G401.6 (cell line): ENCODE data around the gene GBA2.

Experiments used
- FAIRE-seq: peaks from 2 replicates; lab custom pipeline; 2012; peaks lifted over from hg19 to GRCh38; lab: Jason Lieb, UNC

GBA2 gene

DNA sequence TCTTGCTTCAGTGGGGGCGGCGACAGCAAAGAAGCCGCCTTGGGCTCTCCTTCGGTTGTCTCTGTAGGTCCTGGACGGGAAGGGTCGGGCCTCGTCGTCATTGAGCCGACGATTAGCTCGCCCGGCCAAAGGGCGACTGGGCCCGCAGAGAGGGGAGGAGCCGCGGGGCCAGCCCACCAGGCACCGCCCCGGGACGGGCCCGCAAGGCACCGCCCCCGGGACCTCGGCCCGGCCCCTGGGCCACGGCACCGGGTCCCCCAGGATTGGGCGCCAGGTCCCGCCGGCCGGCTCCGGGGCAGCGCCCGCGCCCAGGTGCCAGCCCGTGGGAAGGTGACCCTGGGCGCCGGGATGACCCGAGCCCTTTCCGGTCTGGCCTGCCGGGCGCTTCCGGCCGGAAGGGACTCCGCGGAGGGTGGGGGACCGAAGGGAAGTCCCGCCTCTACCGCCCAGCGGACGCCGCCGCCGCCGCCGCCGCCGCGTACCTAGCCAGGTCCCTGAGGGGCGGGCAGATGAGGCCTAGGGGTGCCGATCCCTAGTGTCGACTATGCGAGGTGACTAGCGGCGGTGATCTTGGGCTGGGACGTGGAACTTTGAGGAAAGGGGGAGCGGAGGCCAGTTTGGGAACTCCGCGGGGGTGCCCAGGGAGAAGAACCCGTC, at the start of gene GBA2, which contains the start of gene RGP1:
GBA2 (minus strand) TSS at position 371 of the 657 bp plus-strand sequence. CDS start 524 bp downstream, outside the sequence.
RGP1 (plus strand) TSS at position 430 of the 657 bp plus-strand sequence. CDS start 469 bp downstream, outside the sequence.
- FAIRE-seq, result no peak

DNA sequence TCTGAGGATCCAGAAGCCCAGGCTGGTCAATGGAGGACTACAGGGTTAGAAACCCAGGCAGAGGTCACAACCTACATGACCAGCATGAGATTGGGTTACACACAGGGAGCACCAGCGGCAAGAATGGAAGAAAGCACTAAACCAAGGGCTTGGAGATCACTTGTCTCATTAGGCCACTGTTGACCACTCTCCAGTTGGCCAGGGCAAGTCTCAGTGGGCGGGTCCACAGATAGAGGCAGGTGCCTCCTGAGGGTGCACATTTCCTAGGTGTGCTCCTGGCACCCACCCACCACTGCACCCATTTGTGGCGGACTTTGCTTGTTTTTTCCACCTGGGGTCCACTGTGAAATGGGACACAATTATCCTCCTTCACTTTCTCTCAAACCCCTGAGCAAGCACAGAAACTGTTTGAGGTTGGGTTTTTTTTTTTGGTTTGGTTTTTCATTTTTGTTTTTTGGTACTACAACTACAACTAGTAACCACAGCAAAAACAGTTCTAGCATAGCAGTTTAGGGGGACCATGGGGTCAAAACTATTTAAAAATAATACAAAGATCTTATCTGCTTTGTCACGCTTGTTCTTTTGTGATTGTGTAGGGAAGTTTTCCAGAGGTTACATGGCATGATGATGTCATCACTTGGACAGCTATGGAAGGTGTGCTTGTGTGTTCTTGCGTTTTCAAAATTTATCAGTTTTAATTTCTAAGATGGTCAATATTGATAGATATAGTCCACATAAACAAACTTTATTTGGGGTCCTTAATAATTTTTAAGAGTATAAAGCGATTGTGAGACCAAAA, 48.5 kb upstream of the GBA2 start:
- no peak for FAIRE-seq

DNA sequence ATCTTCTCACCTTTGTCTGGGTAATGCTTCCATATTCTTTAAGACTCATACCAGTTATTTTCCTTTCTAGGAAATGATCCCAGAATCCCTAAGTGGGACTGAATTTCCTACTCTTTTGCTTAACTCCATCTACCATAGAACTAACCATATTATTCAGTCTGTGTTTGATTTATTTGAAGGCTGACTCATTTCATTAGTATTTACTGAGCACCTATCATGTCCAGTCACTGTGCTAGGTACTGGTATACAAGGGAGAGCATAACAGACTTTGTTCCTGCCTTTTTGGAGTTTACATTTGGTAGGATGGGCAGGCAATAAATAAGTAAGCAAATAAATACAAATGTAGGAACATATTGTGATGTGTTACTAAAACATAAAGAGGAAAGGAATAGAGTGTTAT, 46.7 kb upstream of the GBA2 start:
- FAIRE-seq, result no peak

DNA sequence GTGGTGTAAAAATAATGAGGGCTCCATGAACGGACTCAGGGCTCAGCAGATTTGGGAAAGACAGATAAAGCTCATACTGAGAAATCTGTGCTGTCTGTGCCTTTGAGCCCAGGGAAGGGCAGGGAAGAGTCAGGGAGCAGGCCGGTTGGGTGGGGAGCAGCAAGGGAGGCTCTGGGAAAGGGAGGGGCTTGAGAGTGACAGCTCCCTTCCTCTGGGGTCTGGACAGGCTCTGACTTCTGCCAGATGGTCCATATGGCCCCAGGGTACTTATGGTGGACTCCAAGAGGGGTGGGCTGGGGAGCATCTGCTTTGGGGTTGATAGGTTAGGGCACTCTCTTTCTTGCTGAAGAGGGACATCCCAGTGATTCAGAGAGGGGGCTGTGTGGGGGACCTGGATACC, 44.4 kb upstream of the GBA2 start:
- FAIRE-seq, result no peak

DNA sequence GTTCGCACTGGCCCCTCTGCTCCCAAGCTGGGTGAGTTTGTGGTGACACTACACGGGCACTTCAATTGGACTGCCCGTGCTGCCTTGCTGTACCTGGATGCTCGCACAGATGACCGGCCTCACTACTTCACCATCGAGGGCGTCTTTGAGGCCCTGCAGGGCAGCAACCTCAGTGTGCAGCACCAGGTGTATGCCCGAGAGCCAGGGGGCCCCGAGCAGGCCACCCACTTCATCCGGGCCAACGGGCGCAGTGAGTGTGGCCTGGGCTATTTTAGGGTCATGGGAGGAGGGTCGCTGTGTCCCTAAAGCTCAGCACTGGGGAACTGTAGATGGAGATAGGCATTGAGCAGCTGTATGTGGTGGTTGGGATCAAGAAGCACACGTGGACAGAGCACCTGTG, 43.8 kb upstream of the GBA2 start:
- no peak for FAIRE-seq

DNA sequence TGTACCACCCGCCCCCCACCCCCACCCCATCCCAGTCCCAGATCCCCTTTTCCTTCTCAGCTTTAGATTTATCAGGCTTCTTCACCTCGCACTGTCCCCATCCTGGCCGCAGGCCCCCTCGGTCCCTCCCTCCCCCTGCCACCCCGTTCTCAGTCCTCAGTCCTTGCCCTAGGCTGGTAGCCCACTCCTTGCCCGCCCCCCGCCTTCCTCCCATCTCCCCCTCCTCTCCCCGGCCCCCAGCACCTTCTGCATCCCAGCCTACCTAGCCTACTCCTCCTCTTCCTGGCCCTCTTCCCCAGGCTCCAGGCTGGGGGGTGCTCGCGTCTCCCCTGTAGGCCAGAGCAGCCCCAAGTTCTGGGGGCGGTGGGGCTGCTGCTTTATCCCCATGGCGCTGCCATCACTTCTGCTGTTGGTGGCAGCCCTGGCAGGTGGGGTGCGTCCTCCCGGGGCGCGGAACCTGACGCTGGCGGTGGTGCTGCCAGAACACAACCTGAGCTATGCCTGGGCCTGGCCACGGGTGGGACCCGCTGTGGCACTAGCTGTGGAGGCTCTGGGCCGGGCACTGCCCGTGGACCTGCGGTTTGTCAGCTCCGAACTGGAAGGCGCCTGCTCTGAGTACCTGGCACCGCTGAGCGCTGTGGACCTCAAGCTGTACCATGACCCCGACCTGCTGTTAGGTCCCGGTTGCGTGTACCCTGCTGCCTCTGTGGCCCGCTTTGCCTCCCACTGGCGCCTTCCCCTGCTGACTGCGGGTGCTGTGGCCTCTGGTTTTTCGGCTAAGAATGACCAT, 43.2 kb upstream of the GBA2 start:
- FAIRE-seq, result no peak

DNA sequence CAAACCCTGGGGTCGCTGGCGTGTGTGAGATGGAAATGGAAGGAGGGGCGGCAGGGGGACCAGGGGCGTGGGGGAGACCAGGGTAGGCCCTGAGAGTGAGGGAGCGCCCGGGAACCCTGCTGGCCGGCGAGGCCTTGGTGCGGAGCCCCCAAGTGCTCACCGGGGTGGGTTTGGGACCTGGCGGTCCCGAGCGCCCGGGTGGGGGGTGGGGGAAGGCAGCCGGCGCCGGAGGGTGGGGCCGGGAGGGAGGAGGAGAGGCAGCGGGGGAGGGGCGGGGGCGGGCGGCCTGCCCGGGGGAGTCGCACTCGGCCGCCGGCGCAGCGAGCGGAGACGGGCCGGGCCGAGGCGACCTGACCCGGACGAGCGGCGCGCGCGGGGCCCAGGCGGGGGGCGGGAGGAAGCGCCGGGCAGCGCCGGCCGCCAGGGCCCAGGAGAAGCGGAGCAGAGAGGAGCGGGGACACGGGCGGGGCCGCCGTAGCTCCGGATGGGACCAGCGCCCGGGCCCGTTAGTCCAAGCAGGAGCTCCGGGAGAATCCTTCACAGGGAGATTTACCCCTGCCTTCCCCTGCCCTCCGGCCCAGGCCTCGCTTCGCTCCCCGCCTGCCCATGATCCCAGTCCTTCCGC, 42.4 kb upstream of the GBA2 start, which contains the start of gene NPR2:
NPR2 (plus strand) TSS at position 295 of the 625 bp plus-strand sequence. CDS start 818 bp downstream, outside the sequence.
- no peak for FAIRE-seq

DNA sequence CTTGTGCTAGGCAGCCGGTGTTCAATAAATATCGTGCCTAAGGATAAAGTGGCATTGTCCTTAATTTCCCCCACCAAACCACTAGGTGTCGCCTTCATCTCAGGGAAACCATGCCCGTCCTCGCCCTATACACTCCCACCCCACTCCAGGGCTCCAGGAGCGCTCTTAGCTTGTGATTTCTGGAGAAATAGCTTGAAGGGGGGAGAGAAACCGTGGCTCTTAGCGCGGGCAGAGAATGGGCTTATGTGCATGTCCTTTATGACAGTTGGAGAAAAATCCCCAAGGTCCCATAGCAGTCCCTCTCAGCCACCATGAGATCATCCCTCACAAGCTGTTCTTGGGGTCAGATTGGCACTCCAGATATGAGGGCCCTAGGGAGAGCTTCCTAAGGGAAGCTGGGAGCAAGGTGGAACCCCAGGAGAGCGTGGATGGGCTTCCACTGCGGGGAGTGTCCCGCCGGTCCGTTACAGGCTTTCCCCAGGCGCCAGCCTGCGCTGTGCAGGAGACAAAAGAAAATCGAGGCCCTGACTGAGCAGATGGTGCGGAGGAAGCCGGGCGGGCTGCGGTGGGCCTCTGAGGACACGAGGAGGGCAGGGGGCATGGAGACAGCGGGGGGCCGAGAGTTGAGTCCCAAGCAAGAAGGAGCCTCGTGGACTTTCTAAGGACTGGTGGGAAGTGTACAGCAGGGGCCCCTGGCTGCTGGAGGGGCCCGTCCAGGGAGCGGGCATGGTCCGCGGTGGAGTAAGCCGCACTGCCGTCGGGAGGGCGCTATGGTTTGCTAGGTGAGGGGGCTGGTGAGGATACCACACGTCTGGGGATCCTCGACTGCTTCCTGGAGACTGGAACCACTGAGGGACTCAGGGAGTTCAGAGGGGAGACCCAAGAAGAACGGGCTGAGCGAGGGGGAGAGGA, 41.6 kb upstream of the GBA2 start:
- FAIRE-seq, result peak; percentile 94

DNA sequence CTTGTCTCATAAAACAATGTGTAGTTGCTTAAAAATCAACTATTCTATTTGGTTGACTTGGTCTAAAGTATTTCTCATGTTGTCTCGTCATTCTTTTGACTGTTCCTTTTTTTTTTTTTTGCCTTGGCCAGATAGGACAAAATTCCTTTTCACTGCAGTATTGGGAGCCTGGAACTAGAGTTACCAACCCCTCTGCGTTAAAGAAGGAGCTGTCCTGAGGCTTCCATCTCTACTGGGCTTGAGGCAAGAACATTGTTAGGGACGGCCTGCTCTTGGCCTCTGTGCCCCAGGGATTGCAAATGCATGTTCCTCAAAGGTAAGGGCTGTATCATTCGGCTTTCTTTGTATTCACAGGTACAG, 41.0 kb upstream of the GBA2 start:
- no peak for FAIRE-seq

DNA sequence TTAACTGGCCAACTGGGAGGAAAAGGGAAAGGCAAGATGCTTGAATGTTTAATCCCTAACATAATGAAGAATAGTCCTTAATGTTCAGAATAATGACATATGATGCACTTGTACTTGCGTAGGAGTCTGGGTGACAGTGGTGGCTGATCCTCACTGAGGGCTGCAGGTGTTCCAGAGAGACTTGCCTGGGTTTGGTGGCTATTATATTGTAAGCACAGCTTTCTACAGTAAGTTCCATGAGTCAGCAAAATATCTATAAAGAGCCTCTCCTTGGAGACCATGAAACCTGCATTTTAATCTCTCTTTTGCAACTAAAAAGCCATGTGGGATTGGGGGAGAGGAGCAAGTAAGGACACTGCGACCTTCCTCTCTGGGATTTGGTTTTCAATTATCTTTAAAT, 40.5 kb upstream of the GBA2 start:
- FAIRE-seq, result no peak

DNA sequence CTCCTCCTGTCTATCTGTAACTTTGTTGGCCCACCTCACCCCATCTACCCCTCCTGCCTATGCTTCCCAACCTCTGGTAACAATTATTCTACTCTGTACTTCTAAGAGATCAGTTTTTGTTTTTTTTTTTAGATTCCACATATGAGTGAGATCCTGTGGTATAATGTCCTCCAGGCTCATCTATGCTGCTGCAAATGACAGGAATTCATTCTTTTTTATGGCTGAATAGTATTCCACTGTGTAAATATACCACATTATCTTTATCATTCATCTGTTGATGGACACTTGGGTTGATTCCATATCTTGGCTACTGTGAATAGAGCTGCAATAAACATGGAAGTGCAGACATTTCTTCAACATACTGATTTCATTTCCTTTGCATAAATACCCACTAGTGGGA, 34.4 kb upstream of the GBA2 start:
- no peak for FAIRE-seq

DNA sequence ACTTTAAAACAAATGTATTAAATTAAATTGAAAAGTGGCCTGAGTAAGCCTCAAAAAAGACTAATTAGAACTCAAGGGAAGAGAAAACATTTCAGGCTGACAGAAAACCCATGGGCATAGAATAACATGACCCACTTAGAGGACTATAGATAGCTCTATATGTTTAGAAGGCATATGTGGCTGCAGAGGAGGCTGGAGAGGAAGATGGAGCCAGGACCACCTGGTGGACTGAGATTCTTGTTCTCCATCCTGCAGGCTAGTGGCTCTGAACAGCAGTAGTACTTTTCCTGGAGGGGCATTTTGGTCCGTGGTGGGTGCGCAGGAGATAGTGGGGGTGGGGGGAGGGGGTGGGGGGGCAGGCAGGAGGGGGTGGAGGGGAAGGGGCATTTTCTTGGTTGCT, 32.0 kb upstream of the GBA2 start:
- FAIRE-seq, result no peak

DNA sequence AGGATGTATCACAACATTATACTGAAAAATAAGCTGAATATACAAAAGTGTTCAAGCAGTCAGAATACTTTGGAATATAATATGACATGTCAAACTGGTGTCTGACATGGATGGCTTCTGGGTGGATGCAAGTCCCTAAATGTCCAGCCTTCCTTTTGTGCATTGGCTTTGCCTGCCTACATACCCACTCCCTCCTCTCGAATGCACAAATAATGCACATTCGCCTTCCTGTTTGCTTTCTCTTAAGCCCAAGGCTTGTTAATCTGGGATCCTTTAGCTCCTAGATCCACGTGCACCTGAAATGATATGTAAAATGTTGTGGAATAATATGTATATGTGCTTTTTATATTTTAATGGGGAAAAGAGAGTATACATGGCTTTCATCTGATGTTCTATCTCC, 29.5 kb upstream of the GBA2 start:
- no peak for FAIRE-seq

DNA sequence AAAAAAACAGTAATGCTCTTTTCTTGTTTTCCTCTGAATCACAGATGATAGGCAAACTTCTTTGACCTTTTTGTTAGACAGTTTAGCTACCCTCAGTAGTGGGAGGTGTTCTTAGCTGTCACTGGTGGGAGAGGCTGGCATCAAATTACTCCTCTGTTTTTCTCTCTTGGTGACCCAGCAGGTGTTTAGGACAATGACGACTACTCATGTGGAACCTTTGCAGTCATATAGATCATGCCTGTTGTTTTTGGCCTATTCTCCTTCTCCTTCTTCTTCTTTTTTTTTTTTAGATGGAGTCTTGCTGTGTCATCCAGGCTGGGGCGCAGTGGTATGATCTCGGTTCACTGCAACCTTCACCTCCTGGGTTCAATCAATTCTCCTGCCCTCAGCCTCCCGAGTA, 27.0 kb upstream of the GBA2 start:
- FAIRE-seq, result no peak

DNA sequence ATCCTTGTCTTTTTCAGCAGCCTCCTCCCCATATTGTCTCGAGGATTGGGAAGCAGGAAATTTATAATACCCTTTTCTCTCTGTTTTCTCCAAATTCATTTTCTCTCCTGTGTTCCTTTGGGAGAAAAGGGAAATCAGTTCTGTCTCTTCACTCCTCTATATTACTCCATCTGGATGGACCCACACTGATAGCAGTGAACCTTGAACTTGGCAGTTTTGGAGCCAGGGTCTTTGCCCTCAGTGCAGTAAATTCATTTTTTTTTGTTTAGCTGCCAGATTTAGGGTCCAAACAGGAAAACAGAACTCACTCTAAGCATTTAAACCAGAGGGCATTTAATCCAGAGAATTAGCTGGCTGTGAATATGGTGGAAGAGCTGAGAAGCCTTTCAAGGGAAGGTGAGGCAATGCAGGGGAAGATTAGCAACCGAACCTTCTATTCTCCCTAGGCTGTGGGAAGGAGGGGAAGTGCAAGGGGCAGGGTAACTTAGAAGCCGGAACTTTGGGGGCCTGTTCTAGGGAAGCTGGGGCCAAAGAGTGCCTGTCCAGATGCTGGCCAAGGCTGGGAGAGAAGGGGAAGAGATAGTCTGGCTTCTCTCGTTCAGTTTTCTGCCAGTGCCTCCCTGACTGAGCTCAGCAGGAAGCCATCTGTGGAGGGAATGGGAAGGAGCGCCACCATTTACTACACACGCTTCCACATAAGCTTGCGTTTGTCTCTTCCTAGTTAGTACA, 26.0 kb upstream of the GBA2 start:
- FAIRE-seq, result no peak

DNA sequence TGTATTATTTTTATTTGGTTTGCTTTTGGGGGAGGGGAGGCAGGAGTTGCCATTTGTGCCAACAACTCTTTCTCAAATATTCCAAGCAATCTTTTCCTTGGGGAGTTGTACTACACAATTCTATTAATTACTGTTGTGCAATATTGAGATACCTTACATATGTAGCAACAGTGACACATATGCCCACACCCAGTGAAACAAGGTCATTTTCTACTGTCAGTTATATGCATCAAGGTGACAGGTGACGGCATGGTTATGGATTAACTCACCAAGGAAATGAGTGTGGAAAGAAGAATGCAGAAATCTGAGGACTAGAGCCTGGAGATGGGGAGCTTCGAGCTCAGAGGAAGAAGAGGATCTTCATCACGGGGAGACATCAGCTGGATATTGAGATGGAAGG, 22.9 kb upstream of the GBA2 start:
- FAIRE-seq, result no peak

DNA sequence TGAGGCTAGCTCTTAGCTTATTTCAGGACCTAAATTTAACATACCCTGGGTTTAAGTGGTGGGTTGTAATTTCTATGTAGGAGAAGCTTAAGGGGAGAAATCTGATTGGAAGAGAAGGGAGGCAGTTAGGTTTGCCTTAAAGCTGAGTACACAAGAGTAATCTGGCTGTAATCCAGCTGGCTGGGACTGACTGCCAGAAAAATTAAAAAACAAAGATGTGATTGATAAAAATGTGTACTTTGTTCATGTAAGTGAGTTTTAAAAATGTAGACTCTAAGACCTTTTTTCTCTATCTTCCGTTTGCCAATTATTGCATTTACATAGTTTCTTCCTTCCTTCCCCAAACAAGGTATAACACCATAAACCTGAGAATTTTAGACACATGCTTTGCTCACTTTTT, 22.5 kb upstream of the GBA2 start:
- FAIRE-seq, result no peak

DNA sequence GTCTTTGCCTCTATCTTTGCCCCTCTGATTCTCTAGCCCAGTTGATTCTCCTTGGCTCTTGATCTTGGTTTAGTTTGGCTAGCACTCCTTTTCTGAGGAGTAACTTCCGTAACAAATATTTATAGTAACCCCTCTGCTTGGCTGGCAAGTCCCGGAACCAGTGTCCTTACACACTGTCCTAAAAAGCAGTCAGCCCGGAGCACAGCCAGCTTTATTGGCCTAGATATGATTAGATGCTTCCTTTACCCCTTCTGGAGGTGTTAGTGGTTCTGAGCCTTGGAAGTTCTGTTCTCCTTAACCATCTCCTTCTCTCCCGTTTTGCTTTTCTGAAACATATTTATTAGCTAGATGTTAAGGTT, 22.0 kb upstream of the GBA2 start:
- no peak for FAIRE-seq

DNA sequence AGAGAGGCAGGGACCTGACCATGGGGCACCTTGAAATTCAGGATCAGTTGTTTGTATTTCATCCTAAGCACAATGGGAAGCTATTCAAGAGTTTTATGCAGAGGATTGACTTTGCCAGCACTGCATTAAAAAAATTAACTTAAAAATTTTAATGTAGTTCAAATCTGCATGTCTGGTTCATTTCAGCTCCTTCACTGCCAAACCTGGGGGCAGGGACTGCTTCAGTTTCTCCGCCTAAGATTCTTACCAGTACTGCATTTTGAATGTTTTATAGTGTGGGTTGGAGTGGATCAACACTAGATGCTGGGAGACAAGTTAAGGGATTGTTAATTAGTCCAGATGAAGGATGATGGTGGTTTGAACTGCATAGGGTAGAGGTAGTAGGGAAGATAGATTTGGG, 20.7 kb upstream of the GBA2 start:
- no peak for FAIRE-seq

DNA sequence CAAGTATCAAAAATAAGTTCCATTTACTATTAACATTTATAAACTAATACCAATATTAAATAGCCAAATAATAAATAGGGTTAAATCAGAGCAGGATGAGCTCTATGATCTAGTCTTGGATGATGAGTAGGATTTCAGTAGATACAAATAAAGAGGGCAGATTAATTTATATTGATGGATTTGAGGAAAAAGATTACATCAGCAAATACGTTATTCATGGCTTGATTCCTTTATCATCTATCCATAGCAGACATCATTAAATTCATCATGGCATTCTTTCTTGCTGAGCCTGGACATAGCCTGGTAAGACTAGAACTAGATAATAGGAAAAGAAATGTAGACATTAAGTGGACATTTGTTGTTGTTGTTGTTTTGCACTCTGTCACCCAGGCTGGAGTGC, 18.4 kb upstream of the GBA2 start:
- no peak for FAIRE-seq

DNA sequence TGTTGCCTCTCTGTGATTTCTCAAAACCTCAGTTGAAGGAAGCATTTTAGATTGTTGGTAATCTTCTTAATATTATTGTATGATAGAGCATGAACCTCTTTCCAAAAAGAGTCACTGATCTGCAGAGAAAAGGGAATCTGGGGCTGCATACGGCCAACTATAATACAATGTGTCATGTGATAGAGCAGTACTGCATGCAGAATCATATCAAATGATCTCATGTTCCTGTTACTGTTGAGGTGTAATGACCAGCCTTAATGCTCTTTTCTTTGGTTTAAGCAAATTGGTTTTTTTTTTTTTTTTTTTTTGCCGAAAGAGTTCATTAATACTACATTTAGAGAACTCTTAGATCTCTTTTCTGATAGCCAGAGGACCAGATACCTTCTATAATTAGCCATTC, 18.0 kb upstream of the GBA2 start:
- no peak for FAIRE-seq
